Thymus (tissue), 11 donors: ENCODE data around the gene FNDC8. TPM values are rescaled to one million over a fixed set of nuclear protein-coding genes. Genes with fewer than 3 reads are reported as not detected.
"Not testable (repeated sequence)": the region's sequence is repeated elsewhere in the genome, so short reads cannot be mapped to it uniquely, and the experiment has no call there.

Source experiments
- DNase-seq, 9 donors: peaks; one replicate each; pipeline ENCODE4 v3.0.0-alpha.2; 2013; ENCODE audit warnings: low spot score in 9 of 9, low read depth in 6 of 9, missing footprints in 1 of 9
- H3K27ac ChIP-seq, 2 donors: one replicate each; pipeline ENCODE4 v1.5.1; 2013; ENCODE audit warnings: control low read depth in 1 of 2, low read depth in 1 of 2, low read length in 1 of 2, mild to moderate bottlenecking in 1 of 2, moderate library complexity in 1 of 2
- H3K27me3 ChIP-seq, 2 donors: one replicate each; pipeline ENCODE4 v1.5.1; 2013; ENCODE audit warnings: low read length in 1 of 2; ENCODE audit not compliant: control insufficient read depth in 2 of 2, insufficient read depth in 1 of 2
- H3K36me3 ChIP-seq, 2 donors: one replicate each; pipeline ENCODE4 v1.5.1; 2013; ENCODE audit warnings: low read length in 1 of 2, mild to moderate bottlenecking in 1 of 2, moderate library complexity in 1 of 2; ENCODE audit not compliant: control insufficient read depth in 2 of 2, insufficient read depth in 2 of 2
- H3K4me1 ChIP-seq, 2 donors: one replicate each; pipeline ENCODE4 v1.5.1; 2013; ENCODE audit warnings: low read length in 2 of 2; ENCODE audit not compliant: control insufficient read depth in 2 of 2, insufficient read depth in 2 of 2
- H3K4me3 ChIP-seq, 2 donors: one replicate each; pipeline ENCODE4 v1.5.1; 2013; ENCODE audit warnings: low read length in 2 of 2, control low read depth in 1 of 2, mild to moderate bottlenecking in 1 of 2
- H3K9me3 ChIP-seq, 2 donors: one replicate each; pipeline ENCODE4 v1.5.1; 2013; ENCODE audit warnings: low read length in 1 of 2, mild to moderate bottlenecking in 1 of 2; ENCODE audit not compliant: control insufficient read depth in 2 of 2, insufficient read depth in 1 of 2
- WGBS: extraction: QIAGEN DNeasy Blood & Tissue Kit; methylation state at CpG from one replicate; pipeline ENCODE4 v1.1.7; 2013; 5-methylcytosine and 5-hydroxymethylcytosine counted together
- polyA plus RNA-seq: library from polyadenylated mRNA; stranded (reverse); fragments of 200-250 nt; gene quantifications from one replicate; pipeline ENCODE4 v1.2.3, GENCODE V29; 2013
- total RNA-seq: library from RNA; stranded (reverse); fragments of 120-200 nt; gene quantifications from one replicate; pipeline ENCODE4 v1.2.4, GENCODE V29; 2013
- donor health status: healthy.

Gene FNDC8
- total and polyA plus RNA-seq, 2 donors, result 0.02 TPM; not detected in 1

DNA sequence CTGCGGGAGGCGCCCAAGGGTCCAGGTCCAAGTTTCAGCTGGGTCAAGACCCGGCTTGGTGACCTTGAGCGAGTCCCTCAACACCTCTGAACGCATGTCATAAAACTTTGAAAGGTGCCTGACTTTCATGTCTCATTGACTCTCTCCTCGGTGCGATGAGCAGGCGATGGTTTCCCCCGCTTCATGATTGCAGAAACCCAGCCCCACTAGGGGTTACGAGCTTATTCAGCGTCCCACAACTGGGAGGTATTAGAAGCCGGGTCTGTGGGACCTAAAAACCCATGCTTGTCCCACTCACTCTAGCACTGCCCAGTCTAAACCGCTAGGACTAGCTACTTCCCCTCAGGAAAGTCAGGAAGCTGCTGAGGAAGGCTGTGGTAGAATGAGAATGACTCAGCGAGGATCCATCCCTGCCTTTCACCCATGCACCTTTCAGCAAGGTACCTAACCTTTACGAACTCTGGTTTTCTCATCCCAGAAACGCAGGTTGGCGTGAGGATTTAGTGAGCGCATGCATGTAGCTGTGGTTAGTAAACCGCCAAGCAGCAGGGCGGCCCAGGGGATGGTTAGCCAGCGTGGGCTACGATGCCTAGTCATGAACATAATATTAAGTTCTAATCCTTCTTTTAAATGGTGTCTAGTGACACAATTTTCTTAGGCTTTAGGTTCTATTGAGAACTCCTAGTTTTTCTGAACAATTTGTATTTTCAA is 31.7 kb upstream of the FNDC8 start:
- H3K4me3 ChIP-seq, result peak overlapping the region; percentile 49 to 98
- peak in 3 of 9 donors; percentile 23 to 56 (median 52) for DNase-seq
- WGBS, result 5% methylated on average over 22 of the region's 22 CpGs
- H3K9me3 ChIP-seq, result no peaks in the 10 kb centered on the region
- peak overlapping the region; percentile 75 to 87 for H3K27ac ChIP-seq
- H3K4me1 ChIP-seq, result peaks cover 0 to 16% of the 10 kb centered on the region in 2 donors
- no peaks in the 10 kb centered on the region for H3K36me3 ChIP-seq
- H3K27me3 ChIP-seq, result no peaks in the 10 kb centered on the region

DNA sequence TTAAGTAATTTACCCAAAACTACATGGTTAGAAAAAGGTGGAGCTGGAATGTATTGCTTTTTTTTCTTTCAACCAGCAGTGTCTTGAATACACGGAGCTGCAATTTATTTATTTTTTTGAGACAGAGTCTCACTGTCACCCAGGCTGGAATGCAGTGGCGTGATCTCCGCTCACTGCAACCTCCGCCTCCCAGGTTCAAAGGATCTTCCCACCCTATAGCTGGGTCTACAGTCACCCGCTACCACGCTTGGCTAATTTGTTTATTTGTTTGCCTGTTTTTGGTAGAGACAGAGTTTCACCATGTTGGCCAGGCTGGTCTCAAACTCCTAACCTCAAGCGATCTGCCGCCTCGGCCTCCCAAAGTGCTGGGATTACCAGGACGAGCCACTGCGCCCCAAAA is 30.7 kb upstream of the FNDC8 start:
- H3K4me3 ChIP-seq, H3K27ac ChIP-seq, H3K36me3 ChIP-seq, H3K9me3 ChIP-seq, H3K27me3 ChIP-seq, DNase-seq: not testable (repeated sequence)
- 98% methylated on average over 11 of the region's 11 CpGs for WGBS
- H3K4me1 ChIP-seq, result peaks cover 0 to 16% of the 10 kb centered on the region in 2 donors

DNA sequence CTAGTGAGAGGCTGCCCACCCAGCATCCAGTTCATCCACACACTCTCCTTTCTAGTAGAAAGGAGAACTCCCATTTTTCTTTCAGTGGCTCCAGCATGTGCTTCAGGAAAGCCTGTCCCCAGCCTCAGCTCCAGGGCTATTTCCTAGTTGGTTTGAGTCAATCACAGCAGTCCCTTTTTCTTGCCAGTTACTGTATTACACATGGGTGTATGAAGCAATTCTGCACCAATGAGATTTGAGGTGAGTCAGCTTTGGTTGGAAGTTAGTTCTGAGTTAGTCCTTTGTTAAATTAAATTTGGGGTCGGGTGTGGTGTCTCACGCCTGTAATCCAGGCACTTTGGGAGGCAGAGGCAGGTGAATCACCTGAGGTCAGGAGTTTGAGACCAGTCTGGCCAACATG is 26.5 kb upstream of the FNDC8 start:
- 94% methylated on average over 2 of the region's 2 CpGs for WGBS
- no peaks in the 10 kb centered on the region for H3K27me3 ChIP-seq
- peaks cover 0 to under 1% of the 10 kb centered on the region in 2 donors for H3K4me1 ChIP-seq
- H3K9me3 ChIP-seq, result no peaks in the 10 kb centered on the region
- peaks cover under 1 to 16% of the 10 kb centered on the region in 2 donors for H3K36me3 ChIP-seq
- H3K27ac ChIP-seq, result no peak overlapping the region
- DNase-seq, result no peak
- H3K4me3 ChIP-seq, result no peak overlapping the region

DNA sequence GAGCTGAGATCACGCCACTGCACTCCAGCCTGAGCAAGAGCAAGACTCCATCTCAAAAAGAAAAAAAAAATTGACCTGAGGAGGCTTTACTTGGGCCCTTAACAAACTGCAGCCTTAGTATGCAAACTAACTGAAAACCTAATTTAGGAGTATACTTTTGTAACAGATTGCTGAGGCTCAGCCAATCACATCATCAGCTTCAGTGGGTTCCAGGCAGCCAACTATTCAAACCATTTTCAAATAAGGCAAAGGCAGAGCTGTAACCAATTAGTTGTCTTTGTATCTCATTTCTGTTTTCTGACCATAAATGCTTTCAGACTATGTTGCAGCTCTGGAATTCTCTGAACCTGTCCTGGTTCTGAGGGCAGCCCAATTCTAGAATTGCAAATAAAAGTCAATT is 25.7 kb upstream of the FNDC8 start:
- H3K9me3 ChIP-seq, result no peaks in the 10 kb centered on the region
- DNase-seq, result no peak
- H3K27ac ChIP-seq, result no peak overlapping the region
- peaks cover 9 to 24% of the 10 kb centered on the region in 2 donors for H3K36me3 ChIP-seq
- no peak overlapping the region for H3K4me3 ChIP-seq
- H3K4me1 ChIP-seq, result no peaks in the 10 kb centered on the region
- H3K27me3 ChIP-seq, result no peaks in the 10 kb centered on the region
- 100% methylated on average over 1 of the region's 1 CpG for WGBS

DNA sequence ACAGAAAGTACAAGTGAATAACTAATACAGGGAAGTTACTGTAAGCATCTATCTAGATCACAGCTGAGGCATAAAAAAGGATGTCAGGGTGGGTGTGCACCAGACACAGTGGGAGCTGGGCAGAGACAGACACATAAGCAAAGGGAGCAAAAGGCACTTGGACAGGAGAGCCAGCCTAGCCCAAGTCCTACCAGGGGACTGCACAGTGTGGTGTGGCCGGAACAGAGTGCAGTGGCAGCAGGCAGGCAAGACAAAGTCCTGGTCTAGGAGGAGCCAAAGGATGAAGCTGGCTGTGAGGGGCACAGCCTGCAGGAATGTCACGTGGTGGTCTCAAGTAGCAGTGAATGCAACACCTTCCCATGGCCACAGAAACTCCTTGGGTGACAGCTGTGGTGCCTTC is 23.6 kb upstream of the FNDC8 start:
- no peak for DNase-seq
- H3K36me3 ChIP-seq, result peaks cover 17 to 34% of the 10 kb centered on the region in 2 donors
- no peaks in the 10 kb centered on the region for H3K4me1 ChIP-seq
- H3K9me3 ChIP-seq, result no peaks in the 10 kb centered on the region
- 100% methylated on average over 2 of the region's 2 CpGs for WGBS
- H3K27me3 ChIP-seq, result no peaks in the 10 kb centered on the region
- H3K4me3 ChIP-seq, result no peak overlapping the region
- H3K27ac ChIP-seq, result no peak overlapping the region

DNA sequence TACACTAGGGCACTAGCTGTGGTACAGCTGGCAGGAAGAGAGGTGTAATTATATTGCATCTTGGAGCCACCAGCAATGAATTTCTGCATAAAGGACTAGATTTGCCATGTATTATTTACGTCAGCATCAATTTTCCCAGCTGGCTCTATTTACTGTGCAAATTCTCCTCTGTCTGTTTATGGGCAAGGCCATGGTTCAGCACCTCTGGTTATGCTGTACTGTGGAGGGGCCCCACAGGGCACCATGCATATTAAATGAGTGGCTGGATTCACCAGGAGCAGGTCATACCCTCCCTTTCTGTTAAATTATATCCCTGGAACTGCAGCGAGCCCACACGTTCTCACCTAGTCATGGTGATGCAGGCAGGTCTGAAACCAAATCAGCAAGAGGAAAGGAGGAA is 21.5 kb upstream of the FNDC8 start:
- Histone ChIP-seq H3K27ac (no peak overlapping the region), H3K4me3 (no peak overlapping the region), H3K36me3 (peaks cover 32 to 40% of the 10 kb centered on the region in 2 donors), H3K27me3 (no peaks in the 10 kb centered on the region), H3K9me3 (no peaks in the 10 kb centered on the region), H3K4me1 (no peaks in the 10 kb centered on the region)
- DNase-seq, result no peak
- over 99% methylated on average over 3 of the region's 3 CpGs for WGBS

DNA sequence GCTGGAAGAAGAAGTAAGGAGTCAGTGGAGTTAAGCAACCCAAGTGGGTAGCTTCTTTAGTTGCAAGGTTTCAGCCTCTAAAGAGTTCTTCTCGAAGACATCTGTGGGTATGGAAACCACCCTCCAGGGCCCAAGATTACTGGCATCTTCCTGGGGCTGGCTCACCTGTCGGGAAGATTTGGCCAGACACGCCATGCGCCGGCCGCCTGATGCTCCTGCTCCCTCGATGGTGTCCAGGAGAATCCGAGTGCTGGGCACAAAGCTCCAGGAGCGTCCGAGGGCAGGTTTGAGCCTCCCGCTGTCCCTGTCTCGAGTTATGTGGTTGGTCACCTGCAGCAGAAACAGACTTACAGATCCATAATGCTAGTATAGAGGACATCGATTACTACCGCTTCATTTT is 20.4 kb upstream of the FNDC8 start:
- Histone ChIP-seq H3K9me3 (no peaks in the 10 kb centered on the region), H3K4me3 (no peak overlapping the region), H3K36me3 (peaks cover 38 to 48% of the 10 kb centered on the region in 2 donors), H3K27ac (no peak overlapping the region), H3K4me1 (no peaks in the 10 kb centered on the region), H3K27me3 (no peaks in the 10 kb centered on the region)
- no peak for DNase-seq
- WGBS, result 99% methylated on average over 14 of the region's 14 CpGs

DNA sequence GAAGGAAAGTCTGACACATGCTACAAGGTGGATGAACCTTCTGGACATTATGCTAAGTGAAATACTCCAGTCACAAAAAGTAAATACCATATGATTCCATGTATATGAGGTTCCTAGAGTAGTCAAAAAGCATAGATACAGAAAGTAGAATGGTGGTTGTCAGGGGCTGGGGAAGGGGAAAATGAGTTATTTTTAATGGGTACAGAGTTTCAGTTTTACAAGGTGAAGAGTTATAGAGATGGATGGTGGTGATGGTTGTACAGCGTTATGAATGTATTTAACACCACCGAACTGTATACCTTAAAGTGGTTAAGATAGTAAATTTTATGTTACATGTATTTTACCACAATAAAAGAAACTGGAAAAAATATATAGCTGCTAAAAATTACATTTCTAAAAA is 19.7 kb upstream of the FNDC8 start:
- H3K27ac ChIP-seq, result no peak overlapping the region
- H3K4me3 ChIP-seq, result no peak overlapping the region
- DNase-seq, result no peak
- peaks cover 0 to 2% of the 10 kb centered on the region in 2 donors for H3K9me3 ChIP-seq
- no peaks in the 10 kb centered on the region for H3K4me1 ChIP-seq
- 97% methylated on average over 2 of the region's 2 CpGs for WGBS
- no peaks in the 10 kb centered on the region for H3K27me3 ChIP-seq
- peaks cover 42 to 52% of the 10 kb centered on the region in 2 donors for H3K36me3 ChIP-seq

DNA sequence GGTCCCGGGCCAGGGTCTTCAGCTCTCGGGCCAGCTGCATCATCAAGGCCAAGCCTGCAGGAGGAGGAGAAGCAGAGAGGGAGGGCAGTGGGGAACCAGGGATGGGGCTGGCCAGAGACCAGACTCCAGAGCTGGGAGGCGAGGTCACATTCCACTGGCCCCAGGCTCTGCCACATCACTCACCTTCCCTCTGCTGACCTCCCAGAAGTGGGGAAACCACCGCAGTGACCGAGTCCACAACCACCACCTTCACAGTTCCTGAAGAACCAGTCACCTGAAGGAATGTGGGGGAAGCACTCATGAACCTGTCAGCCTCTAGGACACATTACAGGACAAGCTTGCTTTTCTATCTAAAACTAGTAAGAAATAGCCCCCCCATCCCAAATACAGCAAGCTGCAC is 18.1 kb upstream of the FNDC8 start:
- no peaks in the 10 kb centered on the region for H3K27me3 ChIP-seq
- no peak overlapping the region for H3K4me3 ChIP-seq
- no peak for DNase-seq
- WGBS, result 97% methylated on average over 5 of the region's 5 CpGs
- H3K9me3 ChIP-seq, result peaks cover 0 to 2% of the 10 kb centered on the region in 2 donors
- no peak overlapping the region for H3K27ac ChIP-seq
- peaks cover 45 to 52% of the 10 kb centered on the region in 2 donors for H3K36me3 ChIP-seq
- no peaks in the 10 kb centered on the region for H3K4me1 ChIP-seq
